NCI-H446 (cell line): ENCODE results near the gene ASCC2.
A peak's percentile ranks its signal among the peaks of the same experiment; 100 is the strongest.

Source experiments
- DNase-seq, 2 experiments: peaks; one replicate each; lab custom pipeline; 2025; lab: John Stamatoyannopoulos, UW

ASCC2 gene

GRCh38 chr22:29816980-29817379 lies 21.1 kb downstream of the ASCC2 start:
- peak in 1 of 2 experiments; percentile 48 for DNase-seq

- peak; percentile 36 to 83 for DNase-seq
These were observed 21.5 kb downstream of the ASCC2 start for GRCh38 chr22:29816539-29816938.

GRCh38 chr22:29816128-29816527 lies 21.9 kb downstream of the ASCC2 start:
- DNase-seq: peak; percentile 36 to 84

GRCh38 chr22:29815580-29815979 lies 22.5 kb downstream of the ASCC2 start:
- peak; percentile 64 to 78 for DNase-seq

- DNase-seq: no peak
These were observed 24.1 kb downstream of the ASCC2 start for GRCh38 chr22:29814003-29814402.

GRCh38 chr22:29813563-29813962 lies 24.5 kb downstream of the ASCC2 start:
- DNase-seq: no peak

GRCh38 chr22:29813126-29813525 lies 24.9 kb downstream of the ASCC2 start:
- no peak for DNase-seq

- no peak for DNase-seq
These were observed 26.7 kb downstream of the ASCC2 start for GRCh38 chr22:29811377-29811776.

GRCh38 chr22:29810216-29810615 lies 27.9 kb downstream of the ASCC2 start:
- DNase-seq: peak; percentile 48 to 91

GRCh38 chr22:29806196-29806595 lies 31.9 kb downstream of the ASCC2 start:
- DNase-seq: no peak

- DNase-seq: no peak
These were observed 33.1 kb downstream of the ASCC2 start for GRCh38 chr22:29804985-29805384.

- DNase-seq: no peak
These were observed 34.9 kb downstream of the ASCC2 start for GRCh38 chr22:29803190-29803589.

GRCh38 chr22:29801796-29802195 lies 36.3 kb downstream of the ASCC2 start:
- no peak for DNase-seq

- DNase-seq: no peak
These were observed 36.9 kb downstream of the ASCC2 start for GRCh38 chr22:29801153-29801552.

GRCh38 chr22:29799217-29799680 lies 38.8 kb downstream of the ASCC2 start:
- no peak for DNase-seq

- DNase-seq: no peak
These were observed 39.3 kb downstream of the ASCC2 start for GRCh38 chr22:29798801-29799200.

GRCh38 chr22:29798318-29798717 lies 39.8 kb downstream of the ASCC2 start:
- no peak for DNase-seq

GRCh38 chr22:29797351-29797750 lies 40.7 kb downstream of the ASCC2 start:
- no peak for DNase-seq

GRCh38 chr22:29795663-29796062 lies 42.4 kb downstream of the ASCC2 start:
- no peak for DNase-seq

- DNase-seq: no peak
These were observed 44.7 kb downstream of the ASCC2 start for GRCh38 chr22:29793396-29793795.

GRCh38 chr22:29790061-29790460 lies 48.0 kb downstream of the ASCC2 start:
- no peak for DNase-seq

- no peak for DNase-seq
These were observed 49.5 kb downstream of the ASCC2 start for GRCh38 chr22:29788339-29789279.

- DNase-seq: no peak
These were observed 50.6 kb downstream of the ASCC2 start for GRCh38 chr22:29787371-29787980.
